NCI-H146 (cell line): ENCODE data around the gene CYP26B1.

ENCODE experiments used
- DNase-seq: peaks from one replicate; lab custom pipeline; 2025; lab: John Stamatoyannopoulos, UW

Gene CYP26B1

DNA sequence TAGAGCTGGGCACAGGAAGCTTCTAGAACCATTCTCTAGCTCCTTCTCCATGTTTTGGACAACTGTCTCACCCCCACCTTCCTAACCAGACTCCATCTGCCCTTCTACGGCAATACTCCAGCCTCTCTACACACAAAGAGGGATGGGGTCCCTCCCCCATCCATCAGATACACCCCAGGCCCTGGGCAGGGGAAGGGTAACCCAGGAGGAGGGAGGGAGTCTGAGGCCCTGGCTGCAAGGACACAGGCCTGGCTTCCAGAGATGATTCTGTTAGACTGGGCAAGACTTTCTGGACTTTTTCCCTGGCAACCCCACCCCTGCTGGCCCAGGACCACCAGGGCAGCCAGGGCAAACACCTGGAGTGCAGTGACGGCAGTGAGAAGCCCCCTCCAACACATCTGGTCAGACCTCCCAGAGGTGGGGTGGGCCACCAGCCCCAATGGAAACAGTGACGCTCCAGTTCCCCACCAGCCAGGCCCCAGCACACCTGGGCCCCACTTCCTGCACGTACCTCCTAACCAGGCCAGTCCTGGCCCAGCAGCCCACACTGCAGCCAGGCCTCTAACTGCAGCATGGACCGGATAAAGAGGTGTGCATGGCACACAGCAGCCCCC, 6.5 kb downstream of the CYP26B1 start:
- DNase-seq, result no peak

DNA sequence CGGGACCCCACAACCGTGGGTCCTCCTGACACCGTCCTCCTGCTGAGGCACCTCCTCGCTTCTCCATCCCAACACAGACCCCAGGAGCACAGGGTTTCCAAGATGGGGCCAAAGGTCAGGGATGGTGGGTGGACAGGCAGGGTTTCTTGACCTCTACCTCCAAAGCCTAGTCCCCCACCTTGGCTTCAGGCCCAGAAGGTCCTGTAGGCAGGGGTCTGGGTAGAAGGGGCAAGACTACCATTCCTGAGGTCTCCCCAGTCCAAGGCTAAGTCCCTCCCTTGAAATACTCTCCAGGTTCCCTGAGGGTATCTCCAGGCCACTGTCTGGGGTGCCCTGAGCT, 7.1 kb downstream of the CYP26B1 start:
- DNase-seq, result no peak

DNA sequence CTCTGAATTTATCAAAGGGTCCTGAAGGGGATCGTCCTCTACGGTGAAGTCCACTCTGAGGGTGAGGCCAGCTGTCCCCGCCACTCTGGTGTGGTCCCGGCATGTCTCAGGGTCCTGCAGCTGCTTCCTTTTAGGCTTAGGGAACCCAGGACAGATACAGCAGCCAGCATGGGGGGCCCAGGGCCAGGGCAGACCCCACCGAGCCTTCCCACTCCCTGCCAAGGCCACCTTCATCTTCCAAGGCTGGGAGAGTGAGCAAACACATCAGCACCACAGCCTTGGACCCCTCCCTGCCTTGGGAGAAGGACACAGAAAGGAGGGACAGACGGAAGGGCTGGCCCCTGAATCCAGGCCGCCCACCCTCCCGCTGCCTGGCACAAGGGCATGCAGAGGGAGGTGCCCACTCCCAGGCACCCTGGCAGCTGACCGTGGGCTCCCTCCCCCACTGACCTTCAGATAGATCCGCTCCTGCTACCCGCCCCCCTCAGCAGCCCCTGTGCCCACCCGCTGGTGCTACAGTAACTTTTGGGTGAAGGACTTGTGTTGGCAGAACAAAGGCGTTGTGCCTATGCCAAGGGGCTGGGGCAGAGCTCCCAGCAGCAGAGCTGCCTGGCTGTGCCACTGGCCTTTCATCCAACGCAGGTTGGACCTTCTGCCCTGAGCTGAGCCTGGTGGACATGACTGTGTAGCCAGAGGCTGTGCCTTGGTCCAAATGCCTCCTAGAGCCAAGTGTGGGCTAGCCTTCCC, 7.6 kb downstream of the CYP26B1 start:
- DNase-seq, result no peak

DNA sequence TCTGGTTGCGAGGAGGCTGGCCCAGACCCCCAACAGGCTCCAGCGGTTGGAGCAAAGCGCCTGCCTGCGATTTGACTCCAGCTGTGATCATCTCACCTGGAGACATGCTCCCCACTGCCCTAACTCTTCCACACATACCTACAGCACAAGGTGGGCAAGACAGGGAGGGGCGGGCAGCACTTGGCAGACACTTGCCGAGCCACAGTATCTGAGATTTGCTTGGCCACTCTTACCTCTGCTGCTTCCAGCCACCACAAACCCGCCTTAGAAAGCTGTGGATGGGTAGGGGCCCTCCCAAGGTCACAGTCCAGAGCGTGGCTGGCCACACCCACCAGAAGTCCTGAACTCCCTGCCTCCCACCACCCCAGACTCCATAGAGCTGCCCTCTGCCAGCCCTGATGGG, 8.2 kb downstream of the CYP26B1 start:
- DNase-seq, result no peak

DNA sequence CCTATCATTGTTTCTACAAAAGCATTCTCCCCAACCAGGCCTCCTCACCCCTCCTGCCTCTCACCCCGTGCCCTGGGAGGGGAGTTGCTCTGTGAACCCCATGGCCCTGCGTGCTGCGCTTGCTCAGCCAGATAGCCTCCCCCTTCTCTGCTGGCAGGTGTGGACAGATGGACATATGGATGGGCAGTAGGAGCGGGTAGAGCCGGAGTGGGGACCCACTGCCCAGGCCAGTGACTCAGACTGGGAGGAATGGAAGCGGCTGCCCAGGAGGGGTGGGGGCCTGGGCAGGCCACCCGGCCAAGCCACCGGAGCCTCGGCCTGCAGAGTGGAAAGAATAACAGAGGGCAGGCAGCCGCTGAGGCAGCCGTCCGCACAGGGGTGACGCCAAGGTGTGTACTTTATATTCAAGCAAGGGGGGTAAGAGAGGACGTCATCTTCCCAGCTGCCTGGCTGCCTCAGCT, 8.7 kb downstream of the CYP26B1 start:
- DNase-seq, result no peak

DNA sequence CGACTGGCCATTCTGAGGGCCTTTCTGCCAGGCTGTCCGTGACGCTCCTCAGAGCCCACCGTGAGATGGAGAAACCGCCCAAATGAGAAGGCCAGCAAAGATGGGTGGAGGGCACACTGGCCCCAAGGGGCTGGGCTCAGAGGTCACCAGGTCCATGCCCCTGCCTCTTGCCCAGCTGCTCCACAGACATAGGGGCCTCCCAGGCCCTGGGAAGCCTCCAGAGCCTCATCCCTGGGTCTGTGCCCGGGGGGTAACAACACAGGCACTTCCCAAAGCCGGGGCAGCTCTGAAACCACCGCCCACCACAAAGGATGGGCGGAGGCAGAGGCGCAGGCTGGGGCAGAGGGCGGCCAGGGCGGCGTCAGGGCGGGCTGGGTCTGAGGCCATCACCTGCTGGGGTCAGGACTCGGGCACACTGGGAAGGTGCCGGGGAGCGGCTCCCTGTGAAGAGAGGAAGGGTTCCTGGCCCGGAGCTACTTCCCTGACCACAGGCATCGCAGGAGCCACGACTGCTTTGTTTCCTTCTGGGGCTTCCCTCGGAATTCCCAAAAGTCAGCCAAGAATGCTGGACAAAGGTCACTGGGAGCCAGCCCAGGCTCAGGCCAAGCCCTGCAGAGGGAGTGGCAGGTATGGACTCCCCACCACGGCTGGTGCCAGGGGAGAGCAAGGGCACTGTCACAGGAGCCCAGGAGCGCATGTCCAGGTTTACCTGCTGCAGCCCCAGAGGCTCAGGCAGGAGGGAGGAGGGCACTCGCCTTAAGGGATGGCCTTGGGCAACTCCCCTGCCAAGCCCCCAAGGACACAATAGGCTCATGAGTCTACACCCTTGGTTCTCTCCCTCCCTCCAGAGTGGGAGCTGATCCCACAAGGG, 9.4 kb downstream of the CYP26B1 start:
- no peak for DNase-seq

DNA sequence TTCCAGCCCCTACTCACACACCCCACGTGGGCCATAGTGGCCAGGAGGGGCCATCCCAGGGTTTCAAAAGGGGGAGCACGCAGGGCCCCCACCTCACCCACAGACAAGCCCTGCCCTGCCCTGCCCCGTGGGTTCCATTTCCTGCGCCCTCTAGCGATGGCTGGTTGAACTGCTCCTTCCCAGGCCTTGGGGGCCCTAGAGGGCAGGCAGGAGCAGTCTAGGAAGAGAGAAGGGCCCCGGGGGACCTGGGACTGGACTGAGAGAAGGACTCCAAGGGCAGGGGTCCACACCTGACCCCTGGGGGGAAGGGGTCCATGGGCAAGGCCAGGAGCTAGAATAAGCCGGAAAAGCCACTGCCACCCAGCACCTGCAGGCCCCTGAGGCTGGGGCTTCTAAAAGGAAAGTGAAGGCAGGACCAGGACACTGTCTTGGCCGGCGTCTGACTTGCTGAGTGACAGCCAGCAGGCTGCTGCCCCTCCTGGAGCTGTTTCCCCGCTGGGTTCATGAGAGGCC, 10.1 kb downstream of the CYP26B1 start:
- peak; percentile 18 for DNase-seq

DNA sequence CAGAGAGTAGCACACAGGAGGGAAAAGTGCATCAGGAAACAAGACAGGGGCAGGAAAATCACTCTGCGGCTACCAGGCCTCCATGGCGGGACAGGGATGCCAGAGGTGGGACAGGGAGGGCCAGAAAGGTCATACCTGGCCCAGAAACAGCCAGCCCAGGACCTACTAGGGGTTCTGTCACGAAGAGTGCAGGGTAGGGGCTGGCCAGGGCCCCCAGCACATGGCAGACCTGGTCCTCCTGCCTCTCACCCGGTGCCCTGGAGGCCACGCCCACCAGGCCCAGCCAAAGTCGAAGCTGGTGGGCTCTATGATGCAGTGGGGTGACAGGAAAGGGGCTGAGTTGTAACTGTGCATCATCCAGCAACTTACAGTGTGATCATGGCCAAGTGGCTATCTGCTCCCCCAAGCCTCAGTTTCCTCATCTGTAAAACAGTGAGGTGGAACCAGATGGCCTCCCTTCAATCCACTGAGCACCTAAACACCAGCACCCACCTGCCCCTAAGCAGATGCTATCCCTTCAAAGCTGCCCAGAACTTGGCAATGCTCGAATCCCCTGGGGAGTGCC, 10.6 kb downstream of the CYP26B1 start:
- DNase-seq, result no peak

DNA sequence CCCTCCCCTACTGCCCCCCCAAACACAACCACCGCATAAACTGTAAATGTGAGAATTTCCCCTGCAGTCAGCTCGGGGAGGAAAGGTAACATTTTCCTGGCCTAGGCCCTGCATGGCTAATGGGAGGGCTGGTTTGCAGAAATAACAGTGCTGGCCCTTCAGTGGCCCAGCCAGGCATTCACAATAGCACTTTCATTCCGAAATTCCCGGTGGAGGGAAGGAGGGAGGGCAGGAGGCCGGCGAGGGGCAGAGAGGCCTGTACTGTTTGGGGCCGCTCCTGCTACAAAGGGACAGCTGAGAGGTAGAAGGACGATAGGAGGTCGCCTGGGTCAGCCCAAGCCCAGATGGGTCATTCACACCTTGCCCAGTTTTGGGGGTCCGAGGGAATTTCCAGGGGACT, 11.3 kb downstream of the CYP26B1 start:
- no peak for DNase-seq

DNA sequence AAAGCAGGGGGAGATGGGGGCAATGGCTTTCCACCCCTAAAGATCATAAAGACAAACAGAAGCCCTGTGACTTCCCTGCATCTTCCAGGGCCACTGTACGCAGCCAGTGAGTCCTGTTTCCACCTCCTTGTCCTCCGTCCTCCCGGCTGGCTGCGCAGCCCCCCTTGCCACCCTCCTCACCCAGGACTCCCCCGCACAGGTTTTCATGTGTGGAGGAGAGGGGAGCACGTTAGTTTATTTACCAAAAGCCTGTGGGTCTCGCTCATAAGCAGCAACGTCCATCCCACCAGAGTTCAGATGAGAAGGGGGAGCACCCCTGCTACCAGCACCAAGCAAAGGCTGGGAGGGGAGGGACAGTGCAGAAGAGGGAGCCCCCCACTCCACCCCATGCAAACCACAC, 11.7 kb downstream of the CYP26B1 start:
- no peak for DNase-seq

DNA sequence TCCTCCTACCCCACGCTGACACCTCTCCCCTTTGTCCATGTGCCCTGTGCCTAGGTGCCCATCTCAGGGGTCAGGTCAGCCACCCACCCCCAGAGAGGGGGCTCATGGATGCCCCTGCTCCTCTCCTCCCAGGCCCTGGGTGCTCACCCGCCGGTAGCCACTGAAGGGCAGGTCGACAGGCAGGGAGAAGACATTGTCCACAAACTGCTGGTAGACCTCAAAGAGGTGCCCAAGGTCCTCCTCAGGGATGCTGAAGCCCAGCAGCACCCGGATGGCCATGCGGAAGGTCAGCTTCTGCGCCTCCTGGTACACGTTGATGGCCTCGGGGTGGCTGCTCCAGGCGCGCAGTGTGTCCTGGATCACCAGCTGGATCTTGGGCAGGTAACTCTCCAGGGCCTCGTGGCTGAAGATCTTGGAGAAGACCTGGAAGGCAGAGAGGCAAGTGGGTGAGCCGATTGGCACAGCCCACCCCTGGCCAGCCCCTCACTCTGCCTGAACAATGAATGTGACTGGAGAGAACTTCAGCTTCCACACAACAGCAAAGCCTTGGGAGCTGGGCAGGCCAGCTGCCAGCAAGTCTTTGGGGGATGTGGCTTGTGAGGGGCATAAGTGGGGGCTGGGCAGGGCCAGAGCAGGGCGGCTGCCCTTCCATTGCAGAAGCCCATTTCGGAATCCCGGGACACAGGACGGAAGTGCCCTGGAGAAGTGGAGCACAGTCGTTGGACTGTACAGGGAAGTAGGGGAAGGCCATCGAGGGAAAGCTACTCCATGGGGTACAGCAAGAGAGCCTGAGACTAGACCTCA, 12.5 kb downstream of the CYP26B1 start:
- no peak for DNase-seq

DNA sequence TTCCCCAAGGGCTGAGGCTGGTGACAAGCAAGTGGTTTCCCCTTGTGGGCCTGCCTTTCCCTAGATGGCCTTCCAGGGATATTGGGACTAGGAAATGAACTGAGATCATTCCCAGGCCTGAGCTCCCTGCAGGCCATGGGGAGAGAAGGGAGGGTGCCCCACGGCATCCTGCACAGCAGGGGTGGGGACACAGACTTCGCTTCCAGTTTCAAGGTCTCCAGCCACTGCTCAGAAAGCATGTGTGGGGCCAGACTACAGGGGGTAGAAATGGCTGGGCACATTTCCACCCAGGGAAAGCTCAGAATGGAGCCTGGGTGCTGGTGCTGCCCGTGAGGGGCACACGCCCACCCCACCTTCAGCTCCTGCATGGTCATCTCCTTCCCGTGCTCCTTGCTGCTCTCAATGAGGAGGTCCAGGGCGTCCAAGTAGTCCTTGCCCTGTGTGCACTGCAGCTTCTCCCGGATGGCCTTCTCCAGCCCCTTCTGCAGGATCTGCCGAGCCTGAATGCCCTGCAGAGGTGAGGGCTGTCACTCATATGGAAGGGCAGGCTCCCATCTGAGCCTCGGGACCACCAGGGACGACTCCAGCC, 13.2 kb downstream of the CYP26B1 start:
- no peak for DNase-seq

DNA sequence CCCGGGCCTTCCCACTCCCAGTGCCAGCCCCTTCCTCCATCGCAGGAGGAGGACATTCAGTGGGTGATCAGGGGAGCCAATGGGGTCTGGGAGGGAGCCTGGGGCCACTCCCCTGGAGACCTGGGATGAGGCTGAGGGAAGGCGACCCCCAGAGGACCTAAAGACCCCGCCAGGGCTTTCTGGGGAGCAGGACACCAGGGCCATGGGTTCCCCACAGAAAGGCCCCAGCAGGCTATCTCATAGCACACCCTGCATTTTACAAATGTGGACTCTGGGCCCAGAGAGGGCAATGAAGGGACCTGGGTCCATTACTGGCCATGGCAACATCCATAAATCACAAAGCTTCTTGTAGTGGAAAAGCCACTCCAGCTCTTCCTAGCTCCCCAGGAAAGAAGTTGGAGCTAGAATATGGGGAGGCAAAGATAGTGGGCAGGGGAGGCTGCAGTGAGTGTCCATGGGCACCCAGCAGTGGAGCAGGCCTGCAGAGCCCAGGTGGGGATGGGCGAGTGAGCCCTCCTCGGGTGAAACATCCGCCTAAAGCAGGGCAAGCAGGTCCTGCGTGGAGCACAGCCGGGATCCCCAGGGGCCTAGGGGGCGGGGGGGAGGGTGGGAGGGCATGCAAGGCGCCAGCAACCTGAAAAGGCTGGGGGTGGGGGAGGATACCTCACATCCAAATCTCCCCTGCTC, 13.8 kb downstream of the CYP26B1 start:
- DNase-seq, result no peak

DNA sequence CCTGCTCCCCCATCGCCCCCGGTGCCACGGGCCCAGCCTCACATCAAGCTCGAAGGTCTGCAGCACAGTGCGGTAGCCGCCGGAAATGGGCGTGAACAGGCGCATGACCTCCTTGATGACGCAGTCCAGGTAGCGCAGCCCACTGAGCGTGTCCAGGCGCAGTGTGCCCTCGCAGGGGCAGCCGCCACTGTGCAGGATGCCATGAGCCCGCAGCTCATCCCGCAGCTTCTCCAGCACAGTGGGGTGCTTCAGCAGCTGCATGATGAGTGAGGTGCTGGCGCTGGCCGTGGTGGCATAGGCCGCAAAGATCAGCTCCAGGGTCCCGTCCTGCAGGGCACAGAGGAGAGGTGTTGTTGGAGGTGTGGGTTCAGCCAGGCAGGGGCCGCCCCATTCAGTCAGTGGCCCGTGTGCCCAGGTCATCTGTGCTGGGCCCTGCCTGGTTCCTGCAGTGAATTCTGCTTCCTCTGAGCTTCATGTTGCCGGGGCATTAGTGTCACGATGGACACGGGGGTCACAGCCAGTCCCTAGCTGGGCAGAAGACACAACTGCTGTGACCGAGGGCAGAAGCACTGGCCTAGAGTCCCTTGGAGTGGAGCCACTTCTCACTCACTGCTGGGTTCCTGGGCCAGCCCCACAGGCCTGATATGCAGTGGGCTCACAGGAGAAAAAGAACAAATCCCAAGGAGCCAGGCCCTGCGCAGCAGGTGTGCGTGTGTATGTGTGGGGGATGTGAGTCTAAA, 14.5 kb downstream of the CYP26B1 start:
- DNase-seq, result no peak

DNA sequence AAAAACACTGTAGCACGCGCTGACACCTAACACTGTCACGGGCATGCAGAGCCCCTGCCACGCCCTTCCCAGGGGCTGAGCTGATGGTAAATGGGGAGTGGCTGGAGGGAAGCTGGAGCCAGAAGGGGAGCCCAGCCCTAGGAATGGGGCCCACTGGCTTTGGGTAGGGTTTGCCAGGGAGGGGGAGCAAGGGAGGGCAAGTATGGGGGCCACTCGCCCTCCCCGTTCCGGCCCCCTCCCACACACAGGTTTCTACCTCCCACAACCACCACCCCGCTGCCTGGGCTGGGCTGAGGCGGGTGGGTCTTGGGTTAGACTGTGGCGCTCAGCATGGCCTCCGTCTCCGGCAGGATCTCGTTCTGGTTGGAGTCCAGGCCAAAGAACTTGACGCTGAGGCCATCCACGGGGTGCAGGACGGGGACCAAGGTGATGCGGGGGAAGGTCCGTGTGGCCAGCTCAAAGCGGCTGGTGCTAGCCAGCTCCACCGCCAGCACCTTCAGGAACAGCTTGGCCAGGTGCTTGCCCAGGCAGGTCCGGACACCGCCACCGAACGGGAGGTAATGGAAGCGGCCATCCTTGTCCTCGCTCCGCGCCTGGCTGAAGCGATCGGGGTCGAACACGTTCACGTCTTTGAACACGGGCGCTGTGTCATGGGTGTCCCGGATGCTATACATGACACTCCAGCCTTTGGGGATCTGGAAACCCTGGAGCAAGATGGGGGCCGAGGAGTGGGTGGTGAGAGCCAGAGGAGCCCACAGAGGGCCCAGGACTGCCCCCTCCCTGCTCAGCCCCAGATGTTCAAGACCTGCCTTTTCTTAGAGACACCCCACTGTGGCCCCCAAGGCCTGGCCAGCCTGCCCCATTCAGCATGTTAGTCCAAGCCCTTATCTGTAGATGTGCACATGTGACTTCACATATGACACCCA, 15.5 kb downstream of the CYP26B1 start:
- no peak for DNase-seq

DNA sequence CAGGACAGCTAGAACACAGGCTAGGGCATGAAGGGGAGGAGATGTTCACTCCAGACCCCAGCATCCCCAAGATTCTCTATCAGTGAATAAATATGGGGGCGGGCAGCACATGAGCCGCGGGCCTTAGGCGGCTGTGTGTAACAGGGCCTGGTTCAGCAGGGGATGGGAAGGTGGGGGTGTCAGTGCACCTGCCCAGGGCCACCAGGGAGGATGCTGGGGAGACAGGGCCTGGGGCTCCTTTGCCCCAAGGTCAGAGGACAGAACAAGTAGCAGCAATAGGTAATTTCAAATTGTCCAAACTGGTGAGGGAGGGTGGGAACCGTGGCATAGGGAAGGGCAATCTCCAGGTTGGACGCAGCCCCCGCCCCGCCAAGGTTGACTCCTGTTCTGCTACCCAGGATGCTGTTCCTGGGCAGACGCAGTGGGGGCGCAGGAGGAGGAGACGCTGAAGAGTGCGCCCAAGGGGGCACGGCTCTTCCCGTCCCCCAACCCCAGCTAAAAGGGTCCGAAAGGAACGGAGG, 16.2 kb downstream of the CYP26B1 start:
- no peak for DNase-seq

DNA sequence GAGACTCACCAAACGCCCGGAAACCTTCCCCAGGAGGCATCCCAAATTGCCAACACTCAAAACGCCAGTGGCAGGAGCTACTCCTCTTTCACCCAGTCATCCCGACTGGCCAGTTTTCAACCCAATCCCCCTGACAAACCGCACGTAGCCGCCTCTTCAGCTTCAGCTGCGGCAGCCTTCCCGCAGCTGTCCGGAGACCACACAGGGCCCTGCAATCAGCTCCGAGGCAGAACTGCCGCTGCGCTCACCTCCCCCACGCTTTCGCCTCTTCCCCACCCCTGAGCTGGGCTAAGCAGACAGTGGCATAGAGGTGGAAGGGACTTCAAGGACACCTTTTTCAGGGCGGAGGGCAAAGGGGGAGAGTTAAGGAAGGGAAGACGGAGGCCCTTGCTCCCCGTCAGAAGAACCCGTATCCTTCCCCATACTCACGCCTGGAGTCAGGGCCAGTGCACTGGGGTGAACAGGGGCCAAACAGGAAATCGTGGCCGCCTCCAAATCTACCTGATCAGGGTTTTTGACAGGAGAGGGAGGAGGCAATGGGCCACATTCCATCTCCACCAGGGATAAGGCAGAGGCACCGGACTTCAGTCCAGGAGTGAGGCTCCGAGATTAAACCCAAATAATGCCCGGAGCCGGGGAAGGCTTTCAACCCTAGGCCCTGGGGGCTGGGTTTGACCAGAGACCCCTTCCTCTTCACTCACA, 16.9 kb downstream of the CYP26B1 start:
- DNase-seq, result no peak
